NCI-H146 treated with DMSO at 0.1 percent for 48 hours (cell line): ENCODE measurements around the gene HP.
"Not testable (repeated sequence)": the region's sequence is repeated elsewhere in the genome, so short reads cannot be mapped to it uniquely, and the experiment has no call there.

Source experiments
- DNase-seq: peaks from one replicate; lab custom pipeline; 2025; ENCODE audit not compliant: unreplicated experiment; lab: John Stamatoyannopoulos, UW

The HP gene

DNA sequence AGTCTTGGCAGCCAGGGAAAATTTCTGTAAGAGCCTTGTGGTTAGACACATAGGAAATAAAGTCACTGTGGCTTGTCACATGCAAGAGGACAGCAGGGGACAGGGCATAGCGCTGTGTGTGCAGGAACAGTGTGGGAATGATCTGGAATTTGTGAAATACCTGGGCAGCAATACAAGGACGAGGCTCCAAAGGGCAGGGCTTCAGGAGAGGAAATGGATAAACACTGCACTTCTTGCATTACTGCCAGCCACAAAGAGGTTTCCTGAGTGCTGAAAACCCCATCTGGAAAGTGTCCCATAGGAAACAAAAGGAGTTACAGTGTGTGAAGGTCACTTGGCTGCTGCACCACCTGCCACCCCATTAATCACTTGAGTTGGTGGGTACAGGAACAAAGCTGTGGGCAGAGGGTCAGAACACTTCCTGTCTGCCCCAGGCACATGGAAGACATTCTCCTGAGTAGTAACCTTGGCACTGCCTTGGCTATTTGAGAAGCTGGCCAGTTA is 12.1 kb upstream of the HP start:
- no peak for DNase-seq

DNA sequence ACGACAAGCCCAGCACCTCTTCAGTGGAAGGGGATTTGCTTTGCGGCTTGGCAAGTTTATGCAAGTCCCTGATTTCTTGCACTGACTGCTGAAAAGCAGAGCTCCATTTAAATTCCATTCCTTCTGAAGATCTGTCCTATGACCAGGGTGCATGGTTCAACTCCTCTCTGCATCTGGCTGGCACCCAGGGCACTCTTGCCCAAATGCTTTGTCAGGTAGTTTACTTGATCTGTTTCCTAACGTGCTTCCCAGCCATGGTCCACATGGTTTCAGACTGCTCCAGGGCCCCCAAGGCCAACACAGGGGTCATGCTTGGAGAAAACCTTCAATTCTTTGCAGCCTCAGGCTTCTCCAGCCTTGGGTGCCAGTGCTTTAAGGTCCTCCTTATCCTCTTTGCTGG is 11.2 kb upstream of the HP start:
- no peak for DNase-seq

DNA sequence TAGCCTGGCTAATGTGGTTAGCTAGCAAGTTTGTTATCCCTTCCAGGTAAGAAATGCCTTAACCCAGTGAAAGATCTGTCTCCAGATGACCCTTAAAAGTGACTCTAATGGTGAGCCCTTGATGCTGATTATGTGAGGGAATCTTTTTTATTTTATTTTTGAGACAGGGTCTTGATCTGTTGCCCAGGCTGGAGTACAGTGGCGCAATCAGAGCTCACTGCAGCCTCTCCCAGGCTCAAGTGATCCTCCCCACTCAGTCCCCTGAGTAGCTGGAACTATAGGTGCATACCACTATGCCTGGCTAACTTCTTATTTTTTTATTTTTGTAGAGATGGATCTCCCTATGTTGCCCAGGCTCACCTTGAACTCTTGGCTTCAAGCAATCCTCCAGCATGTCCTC is 10.8 kb upstream of the HP start:
- DNase-seq: no peak

DNA sequence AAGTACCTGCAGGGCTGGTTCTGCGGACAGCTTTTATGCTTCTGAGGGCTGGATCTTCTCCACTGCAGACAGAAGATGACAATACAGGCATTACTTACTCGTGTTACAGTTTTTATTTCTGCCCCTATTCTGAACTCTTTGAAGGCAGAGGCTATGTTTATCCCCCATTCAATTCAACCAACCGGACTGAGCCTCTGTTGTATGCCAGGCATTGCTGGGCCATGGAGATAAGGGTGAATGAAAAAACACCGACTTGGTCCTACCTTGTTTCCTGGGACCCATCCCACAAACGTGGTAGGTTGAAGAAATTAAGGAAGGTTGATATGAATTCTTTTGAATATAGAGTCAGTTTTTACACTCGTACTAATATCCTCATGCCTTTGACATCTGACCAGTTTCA is 10.0 kb upstream of the HP start:
- DNase-seq: no peak

DNA sequence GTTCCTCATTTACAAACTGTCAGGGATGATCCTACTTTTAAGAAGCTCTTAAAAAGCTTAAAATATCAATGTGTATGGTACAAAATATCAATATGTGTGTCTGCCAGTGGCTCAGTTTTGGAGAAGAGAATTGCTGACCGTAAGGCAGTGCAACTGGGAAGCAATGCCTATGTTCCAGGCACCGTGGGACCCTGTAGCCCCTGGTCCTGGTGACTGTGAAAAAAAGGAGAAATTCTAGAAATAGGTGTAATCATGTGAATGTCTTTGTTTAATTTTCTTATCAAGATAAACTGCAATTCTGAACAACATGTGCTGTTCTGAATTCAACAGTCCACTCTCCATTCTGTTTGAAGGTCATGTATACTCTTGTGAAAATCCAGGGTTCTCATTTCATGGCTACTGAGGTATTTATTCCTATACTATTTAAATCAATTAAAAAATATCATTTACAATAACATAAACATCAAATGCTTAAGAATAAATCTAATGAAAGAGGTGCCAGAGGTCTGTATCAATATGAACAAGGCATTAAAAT is 9.4 kb upstream of the HP start:
- DNase-seq: no peak

DNA sequence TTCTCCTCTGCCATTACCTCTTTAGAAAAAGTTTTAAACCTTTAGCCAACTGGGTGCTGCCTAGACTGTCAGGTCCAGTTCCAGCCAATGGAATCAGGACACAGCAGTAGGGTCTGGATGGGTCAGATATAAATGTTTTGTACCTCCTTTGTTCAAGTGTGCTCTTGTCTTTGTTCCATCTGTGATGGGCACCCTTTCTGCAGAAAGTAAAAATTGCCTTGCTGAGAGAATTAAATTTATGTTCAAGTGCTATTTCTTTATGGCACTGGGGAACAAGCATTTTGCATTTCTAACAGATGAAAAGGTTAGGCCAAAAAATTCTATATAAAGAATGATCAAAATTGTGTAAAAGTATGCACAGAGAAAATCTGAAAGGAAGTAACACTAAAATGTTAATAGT is 5.2 kb upstream of the HP start:
- DNase-seq: no peak

DNA sequence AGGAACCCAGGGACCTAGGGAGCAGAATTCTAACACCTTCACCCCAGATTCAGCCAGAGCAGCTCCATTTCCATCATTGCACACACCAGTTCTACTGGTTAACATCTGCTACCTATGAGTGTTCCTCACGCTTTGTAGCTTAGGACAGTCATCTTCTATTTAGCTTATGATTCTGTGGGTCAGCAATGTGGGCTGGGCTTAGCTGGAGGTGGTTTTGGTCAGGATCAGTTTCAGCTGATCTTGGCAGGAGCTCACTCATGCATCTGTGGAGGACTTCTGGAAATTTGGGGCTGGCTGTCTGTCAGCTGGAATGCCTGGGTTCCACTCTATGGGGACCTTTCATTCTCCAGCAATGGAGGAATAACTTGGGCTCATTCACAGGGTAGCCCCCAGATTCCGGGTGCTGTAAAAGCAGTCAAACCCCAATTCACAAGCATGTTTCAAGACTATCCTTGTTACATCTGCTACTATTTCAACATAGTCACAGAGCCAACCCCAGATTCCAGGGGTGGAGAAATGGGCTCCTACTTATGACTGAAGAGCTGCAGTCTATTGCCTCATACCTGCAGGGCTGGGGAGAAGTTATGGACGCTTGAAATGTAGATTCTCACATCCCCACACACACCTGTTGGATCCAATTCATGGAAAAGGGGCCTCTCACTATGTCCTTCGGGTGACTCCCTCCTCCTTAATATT is 3.4 kb upstream of the HP start:
- DNase-seq: no peak

DNA sequence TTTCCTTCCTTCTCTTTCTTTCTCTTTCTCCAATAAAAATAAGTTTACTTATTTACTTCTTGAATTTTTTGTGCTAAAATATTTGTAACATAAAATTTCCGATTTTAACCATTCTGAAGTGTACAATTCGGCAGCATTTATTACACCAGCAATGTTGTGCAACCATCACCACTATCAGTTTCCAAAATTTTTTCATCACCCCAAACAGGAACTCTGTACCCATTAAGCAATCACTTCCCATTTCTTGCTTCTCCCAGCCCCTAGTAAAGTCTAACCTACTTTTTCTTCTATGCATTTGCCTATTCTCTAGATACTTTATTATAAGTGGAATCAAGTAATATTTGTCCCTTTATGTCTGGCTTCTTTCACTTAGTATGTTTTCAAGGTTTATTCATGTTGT is 2.5 kb upstream of the HP start:
- no peak for DNase-seq

DNA sequence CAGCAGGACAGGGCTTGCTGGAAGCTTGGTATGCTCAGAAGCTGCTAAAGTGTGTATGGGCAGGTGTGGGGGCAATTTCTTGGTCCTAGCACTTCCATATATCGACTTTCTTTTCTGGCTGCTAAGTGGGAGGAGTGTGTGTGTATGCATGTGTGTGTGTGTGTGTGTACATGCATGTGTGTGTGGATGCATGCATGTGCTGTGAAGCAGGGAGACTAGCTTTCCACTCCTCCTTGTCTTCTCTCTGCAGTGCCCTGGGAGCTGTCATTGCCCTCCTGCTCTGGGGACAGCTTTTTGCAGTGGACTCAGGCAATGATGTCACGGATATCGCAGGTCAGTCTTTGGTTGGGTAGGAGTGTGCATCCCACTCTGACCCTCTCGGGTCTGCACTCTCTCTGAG is 1.6 kb downstream of the HP start:
- DNase-seq: no peak

DNA sequence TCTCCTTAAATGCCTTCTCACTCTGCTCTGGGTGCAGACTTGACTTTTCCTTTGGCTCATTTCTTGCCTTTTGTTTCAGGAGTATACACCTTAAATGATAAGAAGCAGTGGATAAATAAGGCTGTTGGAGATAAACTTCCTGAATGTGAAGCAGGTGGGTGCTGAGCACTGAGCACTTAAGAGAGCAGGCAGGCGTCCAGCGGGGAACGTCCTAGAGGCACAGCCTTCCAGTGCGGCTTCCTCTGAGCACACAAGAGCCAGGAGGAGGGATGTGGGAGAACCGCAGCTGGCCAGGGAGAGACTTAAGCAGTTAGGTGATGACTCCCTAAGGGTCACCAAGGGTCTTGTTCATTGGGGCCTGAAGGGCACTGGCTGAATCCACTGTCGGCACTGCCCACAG is 3.0 kb downstream of the HP start:
- not testable (repeated sequence) for DNase-seq

DNA sequence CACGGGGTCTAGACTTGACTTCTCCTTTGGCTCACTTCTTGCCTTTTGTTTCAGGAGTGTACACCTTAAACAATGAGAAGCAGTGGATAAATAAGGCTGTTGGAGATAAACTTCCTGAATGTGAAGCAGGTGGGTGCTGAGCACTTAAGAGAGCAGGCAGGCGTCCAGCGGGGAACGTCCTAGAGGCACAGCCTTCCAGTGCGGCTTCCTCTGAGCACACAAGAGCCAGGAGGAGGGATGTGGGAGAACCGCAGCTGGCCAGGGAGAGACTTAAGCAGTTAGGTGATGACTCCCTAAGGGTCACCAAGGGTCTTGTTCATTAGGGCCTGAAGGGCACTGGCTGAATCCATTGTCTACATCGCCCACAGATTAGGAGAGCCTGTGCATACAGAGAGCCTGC is 4.8 kb downstream of the HP start:
- not testable (repeated sequence) for DNase-seq

DNA sequence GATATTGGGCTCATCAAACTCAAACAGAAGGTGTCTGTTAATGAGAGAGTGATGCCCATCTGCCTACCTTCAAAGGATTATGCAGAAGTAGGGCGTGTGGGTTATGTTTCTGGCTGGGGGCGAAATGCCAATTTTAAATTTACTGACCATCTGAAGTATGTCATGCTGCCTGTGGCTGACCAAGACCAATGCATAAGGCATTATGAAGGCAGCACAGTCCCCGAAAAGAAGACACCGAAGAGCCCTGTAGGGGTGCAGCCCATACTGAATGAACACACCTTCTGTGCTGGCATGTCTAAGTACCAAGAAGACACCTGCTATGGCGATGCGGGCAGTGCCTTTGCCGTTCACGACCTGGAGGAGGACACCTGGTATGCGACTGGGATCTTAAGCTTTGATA is 6.1 kb downstream of the HP start:
- no peak for DNase-seq

DNA sequence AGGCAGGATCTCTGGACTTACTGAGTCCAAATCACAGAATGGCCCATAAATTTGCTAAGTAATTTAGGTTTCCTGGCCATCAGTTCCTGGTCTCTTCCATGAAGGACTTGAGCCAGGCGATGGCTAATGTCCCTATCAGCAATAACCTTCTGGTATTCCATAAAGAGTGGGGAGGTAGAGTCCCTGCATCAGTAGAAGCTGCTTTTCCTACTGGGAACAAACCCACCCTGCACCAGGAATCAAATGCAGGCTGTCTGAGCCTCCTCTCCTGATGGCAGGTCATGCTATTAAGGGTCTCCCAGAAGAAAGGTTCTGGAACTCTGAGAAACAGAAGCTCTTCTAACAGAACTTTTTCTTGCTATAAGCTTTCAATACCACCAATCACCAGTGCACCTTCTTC is 7.3 kb downstream of the HP start:
- no peak for DNase-seq

DNA sequence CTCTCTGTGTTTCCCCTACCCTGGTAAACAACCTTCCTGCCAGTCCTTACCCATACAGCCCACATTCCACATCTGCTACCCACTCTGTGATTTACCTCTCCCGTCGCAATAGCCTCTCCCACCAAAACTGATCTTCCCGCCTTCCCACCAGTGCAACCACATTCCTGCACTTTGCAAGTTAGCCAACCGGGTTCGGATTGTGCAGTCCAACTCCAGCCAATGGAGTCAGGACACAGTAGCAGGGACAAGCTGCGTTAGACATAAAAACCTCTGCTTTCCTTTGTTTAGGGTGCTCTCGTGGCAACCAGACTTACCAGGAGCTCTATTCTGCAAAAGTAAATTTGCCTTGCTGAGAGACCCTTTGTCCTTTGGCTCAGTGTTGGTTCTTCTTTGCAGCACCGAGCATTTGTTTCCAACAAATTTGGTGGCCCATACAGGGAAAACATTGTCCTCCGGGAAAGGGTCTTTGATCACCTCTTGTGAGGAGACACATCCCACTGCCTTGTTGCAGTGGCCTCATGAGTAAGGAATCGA is 10.1 kb downstream of the HP start:
- DNase-seq: no peak

DNA sequence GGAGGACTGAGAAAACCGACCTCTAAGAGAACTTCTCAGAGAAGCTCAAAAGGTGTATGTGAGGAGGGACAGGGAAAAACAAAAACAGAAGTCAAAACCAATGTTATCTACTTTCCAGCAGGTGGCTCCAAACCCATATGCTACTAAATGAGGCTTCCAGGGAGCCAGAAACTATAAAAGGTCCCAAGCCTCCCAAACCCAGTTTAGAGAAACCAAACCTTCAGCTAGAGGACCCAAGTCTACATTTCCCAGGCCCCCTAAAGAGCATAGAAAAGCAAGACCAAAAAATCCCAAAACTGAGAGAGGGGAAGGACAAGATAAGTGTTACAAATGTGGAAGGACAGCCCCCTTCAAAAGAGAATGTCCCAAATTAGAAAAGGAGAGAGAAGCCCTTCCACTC is 12.4 kb downstream of the HP start:
- no peak for DNase-seq

DNA sequence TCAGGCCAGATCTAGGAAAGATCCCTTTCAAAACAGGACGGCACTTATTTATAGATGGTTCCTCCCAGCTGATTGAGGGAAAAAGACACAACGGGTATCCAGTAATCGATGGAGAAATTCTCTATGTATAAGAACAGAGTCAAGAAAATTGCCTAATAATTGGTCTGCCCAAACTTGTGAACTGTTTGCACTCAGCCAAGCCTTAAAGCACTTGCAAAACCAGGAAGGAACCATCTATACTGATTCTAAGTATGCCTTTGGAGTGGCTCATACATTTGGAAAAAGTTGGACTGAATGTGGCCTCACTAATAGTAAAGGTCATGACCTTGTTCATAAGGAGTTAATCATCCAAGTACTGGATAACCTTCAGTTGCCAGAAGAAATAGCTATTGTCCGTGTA is 14.6 kb downstream of the HP start:
- DNase-seq: no peak

DNA sequence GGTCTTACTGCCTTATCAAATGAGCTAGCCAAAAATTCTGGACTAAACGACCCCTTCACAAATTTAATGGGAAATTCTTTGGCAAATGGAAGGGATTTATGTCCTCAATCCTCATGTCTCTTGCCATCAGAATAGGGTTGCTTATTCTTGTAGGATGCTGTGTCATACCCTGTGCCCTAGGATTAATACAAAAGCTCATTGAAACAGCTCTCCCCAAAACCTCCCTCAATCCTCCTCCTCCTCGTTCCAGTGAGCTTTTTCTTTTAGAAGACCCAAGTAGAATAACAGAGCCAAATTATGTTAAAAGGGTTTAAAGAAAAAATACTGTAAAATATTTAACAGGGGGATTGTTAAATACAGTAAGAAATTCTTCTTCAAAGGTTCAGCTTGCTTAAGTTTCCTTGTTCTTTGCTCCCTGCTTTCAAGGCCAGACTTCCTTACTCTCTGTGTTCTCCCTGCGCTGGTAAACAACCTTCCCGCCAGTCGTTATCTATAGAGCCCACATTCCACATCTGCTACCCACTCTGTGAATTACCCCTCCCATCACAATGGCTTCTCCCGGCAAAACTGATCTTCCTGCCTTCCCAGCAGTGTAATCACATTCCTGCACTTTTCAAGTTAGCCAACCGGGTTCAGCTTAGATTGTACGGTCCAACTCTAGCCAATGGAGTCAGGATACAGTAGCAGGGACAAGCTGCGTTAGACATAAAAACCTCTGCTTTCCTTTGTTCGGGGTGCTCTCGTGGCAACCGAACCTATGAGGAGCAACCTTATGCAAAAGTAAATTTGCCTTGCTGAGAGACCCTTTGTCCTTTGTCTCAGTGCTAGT is 18.4 kb downstream of the HP start:
- no peak for DNase-seq

DNA sequence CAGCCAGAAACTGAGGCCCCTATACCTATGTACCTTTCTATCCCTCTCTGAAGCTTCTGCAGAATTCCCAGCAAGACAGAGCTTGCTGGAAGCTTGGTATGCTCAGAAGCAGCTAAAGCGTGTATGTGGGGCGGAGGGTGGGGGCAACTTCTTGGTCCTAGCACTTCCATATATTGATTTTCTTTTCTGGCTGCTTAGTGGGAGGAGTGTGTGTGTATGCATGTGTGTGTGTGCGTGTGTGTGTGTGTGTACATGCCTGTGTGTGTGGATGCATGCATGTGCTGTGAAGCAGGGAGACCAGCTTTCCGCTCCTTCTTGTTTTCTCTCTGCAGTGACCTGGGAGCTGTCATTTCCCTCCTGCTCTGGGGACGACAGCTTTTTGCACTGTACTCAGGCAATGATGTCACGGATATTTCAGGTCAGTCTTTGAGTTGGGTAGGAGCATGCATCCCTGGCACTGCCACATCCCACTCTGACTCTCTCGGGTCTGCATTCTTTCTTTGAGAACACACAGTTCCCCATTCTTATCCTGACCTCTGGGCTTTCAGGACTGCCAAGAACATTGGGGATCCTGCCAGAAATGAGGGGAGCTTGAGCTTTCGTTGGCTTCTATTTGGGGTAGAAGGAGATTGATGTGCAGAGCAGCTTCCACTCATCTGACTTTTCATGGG is 19.4 kb downstream of the HP start:
- no peak for DNase-seq

DNA sequence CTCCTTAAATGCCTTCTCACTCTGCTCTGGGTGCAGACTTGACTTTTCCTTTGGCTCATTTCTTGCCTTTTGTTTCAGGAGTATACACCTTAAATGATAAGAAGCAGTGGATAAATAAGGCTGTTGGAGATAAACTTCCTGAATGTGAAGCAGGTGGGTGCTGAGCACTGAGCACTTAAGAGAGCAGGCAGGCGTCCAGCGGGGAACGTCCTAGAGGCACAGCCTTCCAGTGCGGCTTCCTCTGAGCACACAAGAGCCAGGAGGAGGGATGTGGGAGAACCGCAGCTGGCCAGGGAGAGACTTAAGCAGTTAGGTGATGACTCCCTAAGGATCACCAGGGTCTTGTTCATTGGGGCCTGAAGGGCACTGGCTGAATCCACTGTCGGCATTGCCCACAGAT is 20.8 kb downstream of the HP start:
- DNase-seq: not testable (repeated sequence)

DNA sequence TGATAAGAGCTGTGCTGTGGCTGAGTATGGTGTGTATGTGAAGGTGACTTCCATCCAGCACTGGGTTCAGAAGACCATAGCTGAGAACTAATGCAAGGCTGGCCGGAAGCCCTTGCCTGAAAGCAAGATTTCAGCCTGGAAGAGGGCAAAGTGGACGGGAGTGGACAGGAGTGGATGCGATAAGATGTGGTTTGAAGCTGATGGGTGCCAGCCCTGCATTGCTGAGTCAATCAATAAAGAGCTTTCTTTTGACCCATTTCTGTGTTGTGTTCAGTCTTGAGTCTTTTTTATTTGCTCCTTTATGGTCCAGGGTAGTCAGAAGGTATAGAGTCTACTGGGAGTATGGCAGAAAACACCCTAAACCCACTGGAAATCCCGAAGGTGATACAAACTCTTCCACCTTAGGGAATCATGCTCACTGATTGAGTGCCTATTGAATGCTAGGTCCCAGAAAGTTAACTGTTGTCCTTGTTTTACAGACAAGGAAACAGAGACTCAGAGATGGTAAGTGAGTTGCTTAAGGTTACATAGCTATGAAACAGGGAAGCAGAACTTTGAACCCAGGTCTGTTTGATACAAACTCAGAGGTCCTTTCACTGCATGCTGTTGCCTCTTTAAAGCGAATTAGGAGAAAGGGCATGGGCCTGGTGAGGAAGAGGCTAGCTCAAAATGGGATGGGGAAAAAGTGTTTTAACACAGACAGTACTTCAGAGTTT is 22.8 kb downstream of the HP start:
- DNase-seq: not testable (repeated sequence)
